Neutrophil (primary cell): ENCODE results near the gene FLOT1.

Experiments
- H3K27ac ChIP-seq: fragments of 200-600 bp; sonication (generic); 2 replicates; pipeline ENCODE4 v1.5.1; 2016; ENCODE audit warnings: mild to moderate bottlenecking, moderate library complexity
- H3K27me3 ChIP-seq: fragments of 200-600 bp; sonication (generic); 2 replicates; pipeline ENCODE4 v1.6.0; 2016; ENCODE audit warnings: mild to moderate bottlenecking
- H3K36me3 ChIP-seq: fragments of 200-600 bp; sonication (generic); 2 replicates; pipeline ENCODE4 v1.5.1; 2017
- H3K4me1 ChIP-seq, 2 experiments: fragments of 200-600 bp in 1 of 2; sonication (generic) in 1 of 2; 1 replicate in 1 of 2; 2 replicates in 1 of 2; pipeline versions ENCODE4 v1.5.1 to v1.6.1; 2013 to 2016; ENCODE audit warnings: low read depth in 1 of 2, low read length in 1 of 2, mild to moderate bottlenecking in 1 of 2, moderate library complexity in 1 of 2; ENCODE audit not compliant: control insufficient read depth in 1 of 2, insufficient read depth in 1 of 2
- H3K4me3 ChIP-seq, 2 experiments: fragments of 200-600 bp in 1 of 2; sonication (generic) in 1 of 2; 1 replicate in 1 of 2; 2 replicates in 1 of 2; pipeline ENCODE4 v1.5.1; 2013 to 2016; ENCODE audit warnings: low read depth in 1 of 2, low read length in 1 of 2, mild to moderate bottlenecking in 1 of 2, moderate library complexity in 1 of 2
- H3K9me3 ChIP-seq: fragments of 200-600 bp; sonication (generic); 2 replicates; pipeline ENCODE4 v1.5.1; 2016
- CTCF ChIP-seq: fragments of 200-600 bp; sonication (generic); IDR thresholded peaks from 2 replicates; pipeline ENCODE4 v1.5.1; 2016; ENCODE audit warnings: antibody characterized with exemption

Gene FLOT1

GRCh38 chr6:30703011-30703410, 39.5 kb downstream of the FLOT1 start:
- Histone ChIP-seq H3K27ac (no peak overlapping the region), H3K9me3 (no peaks in the 10 kb centered on the region), H3K4me1 (peaks cover 25 to 26% of the 10 kb centered on the region in 2 experiments), H3K36me3 (no peaks in the 10 kb centered on the region), H3K4me3 (no peak overlapping the region), H3K27me3 (no peaks in the 10 kb centered on the region)
- TF ChIP-seq CTCF: no peak

GRCh38 chr6:30700340-30700739, 42.1 kb downstream of the FLOT1 start:
- Histone ChIP-seq H3K27me3 (no peaks in the 10 kb centered on the region), H3K9me3 (no peaks in the 10 kb centered on the region), H3K27ac (peak overlapping the region; percentile 57), H3K36me3 (no peaks in the 10 kb centered on the region), H3K4me3 (no peak overlapping the region), H3K4me1 (peaks cover 25 to 26% of the 10 kb centered on the region in 2 experiments)
- no peak for TF ChIP-seq CTCF

GRCh38 chr6:30696432-30696831, 46.1 kb downstream of the FLOT1 start:
- H3K9me3 ChIP-seq: no peaks in the 10 kb centered on the region
- no peaks in the 10 kb centered on the region for H3K36me3 ChIP-seq
- no peak for TF ChIP-seq CTCF
- no peaks in the 10 kb centered on the region for H3K27me3 ChIP-seq
- H3K4me1 ChIP-seq: peaks cover 8 to 12% of the 10 kb centered on the region in 2 experiments
- no peak overlapping the region for H3K27ac ChIP-seq
- H3K4me3 ChIP-seq: no peak overlapping the region

GRCh38 chr6:30691208-30691847, 51.2 kb downstream of the FLOT1 start:
- H3K4me1 ChIP-seq: peaks cover 41 to 50% of the 10 kb centered on the region in 2 experiments

GRCh38 chr6:30690403-30691207, 51.9 kb downstream of the FLOT1 start, which contains the start of gene NRM:
Gene NRM, minus strand, starts transcription at chr6:30690984. Its CDS starts 10 bp downstream, at chr6:30690974.
- peak; percentile 44 for TF ChIP-seq CTCF
- H3K4me3 ChIP-seq: peak within 1 kb of the TSS; percentile 82 to 87
- peaks cover 44 to 50% of the 10 kb centered on the region in 2 experiments for H3K4me1 ChIP-seq
- no peaks in the 10 kb centered on the region for H3K36me3 ChIP-seq
- H3K9me3 ChIP-seq: no peaks in the 10 kb centered on the region
- no peaks in the 10 kb centered on the region for H3K27me3 ChIP-seq
- peak within 1 kb of the TSS; percentile 95 for H3K27ac ChIP-seq

More at GRCh38 chr6:30691208-30691847, 51.2 kb downstream of the FLOT1 start:
- no peaks in the 10 kb centered on the region for H3K9me3 ChIP-seq
- H3K4me3 ChIP-seq: peak overlapping the region; percentile 82 to 87
- no peaks in the 10 kb centered on the region for H3K36me3 ChIP-seq
- H3K27ac ChIP-seq: peak overlapping the region; percentile 95
- TF ChIP-seq CTCF: no peak
- no peaks in the 10 kb centered on the region for H3K27me3 ChIP-seq
